Measurements from ENCODE around the gene C1GALT1.

GRCh38 chr7:7151285-7151684 lies 31.1 kb upstream of the C1GALT1 start:
- TF ChIP-seq POLR2A (IDR thresholded peaks at IDR 0.05) (no peak), EP300 (IDR thresholded peaks at IDR 0.05) (no peak)
- TF ChIP-seq, protein P1, sequence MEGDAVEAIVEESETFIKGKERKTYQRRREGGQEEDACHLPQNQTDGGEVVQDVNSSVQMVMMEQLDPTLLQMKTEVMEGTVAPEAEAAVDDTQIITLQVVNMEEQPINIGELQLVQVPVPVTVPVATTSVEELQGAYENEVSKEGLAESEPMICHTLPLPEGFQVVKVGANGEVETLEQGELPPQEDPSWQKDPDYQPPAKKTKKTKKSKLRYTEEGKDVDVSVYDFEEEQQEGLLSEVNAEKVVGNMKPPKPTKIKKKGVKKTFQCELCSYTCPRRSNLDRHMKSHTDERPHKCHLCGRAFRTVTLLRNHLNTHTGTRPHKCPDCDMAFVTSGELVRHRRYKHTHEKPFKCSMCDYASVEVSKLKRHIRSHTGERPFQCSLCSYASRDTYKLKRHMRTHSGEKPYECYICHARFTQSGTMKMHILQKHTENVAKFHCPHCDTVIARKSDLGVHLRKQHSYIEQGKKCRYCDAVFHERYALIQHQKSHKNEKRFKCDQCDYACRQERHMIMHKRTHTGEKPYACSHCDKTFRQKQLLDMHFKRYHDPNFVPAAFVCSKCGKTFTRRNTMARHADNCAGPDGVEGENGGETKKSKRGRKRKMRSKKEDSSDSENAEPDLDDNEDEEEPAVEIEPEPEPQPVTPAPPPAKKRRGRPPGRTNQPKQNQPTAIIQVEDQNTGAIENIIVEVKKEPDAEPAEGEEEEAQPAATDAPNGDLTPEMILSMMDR (IDR thresholded peaks at IDR 0.05) = no peak

Data from tibial nerve (tissue), 4 donors.